GM18502 (cell line): ENCODE measurements around the gene RO60.
"Not testable (repeated sequence)": the region's sequence is repeated elsewhere in the genome, so short reads cannot be mapped to it uniquely, and the experiment has no call there.

Source experiments
- ATAC-seq: cut with Tn5 transposase; IDR thresholded peaks from one replicate; pipeline ENCODE4 v1.9.1; 2021; ENCODE audit warnings: mild to moderate bottlenecking; ENCODE audit not compliant: unreplicated experiment, poor library complexity

Gene RO60

GRCh38 chr1:193059282-193060114 lies at the start of gene RO60, which contains the start of gene UCHL5:
Gene RO60, plus strand, starts transcription at chr1:193059612. Its CDS starts 9,443 bp downstream, at chr1:193069055.
Gene UCHL5, minus strand, starts transcription at chr1:193059360. Its CDS starts 100 bp downstream, at chr1:193059260.
- peak; percentile 92 for ATAC-seq

- no peak for ATAC-seq
Observed at GRCh38 chr1:193011406-193011805, 48.0 kb upstream of the RO60 start.

GRCh38 chr1:193013005-193013404 lies 46.4 kb upstream of the RO60 start:
- no peak for ATAC-seq

- ATAC-seq = no peak
Observed at GRCh38 chr1:193013707-193014106, 45.7 kb upstream of the RO60 start.

- no peak for ATAC-seq
Observed at GRCh38 chr1:193014400-193014799, 45.0 kb upstream of the RO60 start.

- ATAC-seq = no peak
Observed at GRCh38 chr1:193016788-193017187, 42.6 kb upstream of the RO60 start.

- no peak for ATAC-seq
Observed at GRCh38 chr1:193019442-193020026, 39.9 kb upstream of the RO60 start.

GRCh38 chr1:193025218-193025617 lies 34.2 kb upstream of the RO60 start:
- no peak for ATAC-seq

GRCh38 chr1:193030280-193030679 lies 29.1 kb upstream of the RO60 start:
- ATAC-seq = no peak

GRCh38 chr1:193031431-193031830 lies 28.0 kb upstream of the RO60 start:
- ATAC-seq = peak; percentile 72

- ATAC-seq = not testable (repeated sequence)
Observed at GRCh38 chr1:193032643-193033427, 26.6 kb upstream of the RO60 start.

GRCh38 chr1:193033610-193034009 lies 25.8 kb upstream of the RO60 start:
- ATAC-seq = no peak

- no peak for ATAC-seq
Observed at GRCh38 chr1:193036337-193037047, 22.9 kb upstream of the RO60 start.

- no peak for ATAC-seq
Observed at GRCh38 chr1:193040011-193040410, 19.4 kb upstream of the RO60 start.

GRCh38 chr1:193042766-193043691 lies 16.4 kb upstream of the RO60 start:
- no peak for ATAC-seq

GRCh38 chr1:193048913-193049312 lies 10.5 kb upstream of the RO60 start:
- not testable (repeated sequence) for ATAC-seq

GRCh38 chr1:193054169-193054675 lies 5.2 kb upstream of the RO60 start:
- no peak for ATAC-seq

- ATAC-seq = peak; percentile 47
Observed at GRCh38 chr1:193058529-193059281, 707 bp upstream of the RO60 start.

GRCh38 chr1:193060115-193060403 lies 647 bp downstream of the RO60 start:
- no peak for ATAC-seq
